Esophagus muscularis mucosa (tissue), 3 donors: Measurements from ENCODE around the gene BBS9.

Source experiments
- POLR2AphosphoS5 ChIP-seq, 2 donors: sonication (generic); formaldehyde crosslinking; IDR thresholded peaks; one replicate each; pipeline ENCODE4 v1.6.1; 2017; ENCODE audit warnings: antibody characterized with exemption in 2 of 2
- TF ChIP-seq, protein P1 (sequence below), 3 experiments: fragments of 200-600 bp in 2 of 3; fragments of 450-650 bp in 1 of 3; sonication (generic) in 2 of 3; IDR thresholded peaks; one replicate each; pipeline ENCODE4 v1.5.1; 2017 to 2019; ENCODE audit warnings: antibody characterized with exemption in 3 of 3, mild to moderate bottlenecking in 2 of 3, moderate library complexity in 1 of 3

- TF ChIP-seq POLR2AphosphoS5 (IDR thresholded peaks at IDR 0.05), result no peak
- TF ChIP-seq, protein P1, sequence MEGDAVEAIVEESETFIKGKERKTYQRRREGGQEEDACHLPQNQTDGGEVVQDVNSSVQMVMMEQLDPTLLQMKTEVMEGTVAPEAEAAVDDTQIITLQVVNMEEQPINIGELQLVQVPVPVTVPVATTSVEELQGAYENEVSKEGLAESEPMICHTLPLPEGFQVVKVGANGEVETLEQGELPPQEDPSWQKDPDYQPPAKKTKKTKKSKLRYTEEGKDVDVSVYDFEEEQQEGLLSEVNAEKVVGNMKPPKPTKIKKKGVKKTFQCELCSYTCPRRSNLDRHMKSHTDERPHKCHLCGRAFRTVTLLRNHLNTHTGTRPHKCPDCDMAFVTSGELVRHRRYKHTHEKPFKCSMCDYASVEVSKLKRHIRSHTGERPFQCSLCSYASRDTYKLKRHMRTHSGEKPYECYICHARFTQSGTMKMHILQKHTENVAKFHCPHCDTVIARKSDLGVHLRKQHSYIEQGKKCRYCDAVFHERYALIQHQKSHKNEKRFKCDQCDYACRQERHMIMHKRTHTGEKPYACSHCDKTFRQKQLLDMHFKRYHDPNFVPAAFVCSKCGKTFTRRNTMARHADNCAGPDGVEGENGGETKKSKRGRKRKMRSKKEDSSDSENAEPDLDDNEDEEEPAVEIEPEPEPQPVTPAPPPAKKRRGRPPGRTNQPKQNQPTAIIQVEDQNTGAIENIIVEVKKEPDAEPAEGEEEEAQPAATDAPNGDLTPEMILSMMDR (IDR thresholded peaks at IDR 0.05), result no peak
These were observed 373.6 kb downstream of the BBS9 start for GRCh38 chr7:33503014-33503413.
